ENCODE data around the gene DRC1. TPM values are rescaled to one million over a fixed set of nuclear protein-coding genes. Genes with fewer than 3 reads are reported as not detected.

Gene DRC1
- total and polyA plus RNA-seq, 2 of the 4 experiments (the other 2 are of a cell fraction), result 0.18 TPM; not detected in 1

GRCh38 chr2:26438526-26438925 lies 36.8 kb downstream of the DRC1 start:
- dilution Hi-C loops (cut with HindIII; ENCODE audit: low sequenced_read_pairs, unreplicated experiment), result no loop called here
- no peak for ATAC-seq (ENCODE audit: low read depth)

More at GRCh38 chr2:26438526-26438925, 36.8 kb downstream of the DRC1 start:
- no peak overlapping the region for H2BK20ac ChIP-seq (ENCODE audit: low read depth, low read length)
- no peak overlapping the region for H2BK15ac ChIP-seq (ENCODE audit: low read depth, low read length)
- no peak overlapping the region for H3K9ac ChIP-seq (ENCODE audit: low read depth, low read length)
- H3K4me3 ChIP-seq (ENCODE audit: insufficient read depth, low read depth, low read length), result no peak overlapping the region
- H3K23ac ChIP-seq (ENCODE audit: low read depth, low read length), result no peak overlapping the region
- TF ChIP-seq CTCF (conservative IDR thresholded peaks at IDR 0.05; ENCODE audit: low read depth, low read length) (no peak), MAFK (IDR thresholded peaks at IDR 0.05; ENCODE audit: low read depth, low read length) (no peak), POLR2A (IDR thresholded peaks at IDR 0.05; ENCODE audit: low read depth, low read length) (no peak), ELK1 (IDR thresholded peaks at IDR 0.05; ENCODE audit: borderline replicate concordance, low read depth, low read length) (no peak), RCOR1 (IDR thresholded peaks at IDR 0.05; ENCODE audit: insufficient replicate concordance, low read length) (no peak), NFE2L2 (IDR thresholded peaks at IDR 0.05; ENCODE audit: low read depth, low read length) (no peak), CHD1 (IDR thresholded peaks at IDR 0.05; ENCODE audit: low read depth, low read length) (no peak), SMC3 (IDR thresholded peaks at IDR 0.05; ENCODE audit: low read depth, low read length) (no peak), BHLHE40 (IDR thresholded peaks at IDR 0.05; ENCODE audit: low read depth, low read length) (no peak), MXI1 (IDR thresholded peaks at IDR 0.05; ENCODE audit: borderline replicate concordance, low read depth, low read length) (no peak), RAD21 (IDR thresholded peaks at IDR 0.05; ENCODE audit: low read length) (no peak), RFX5 (IDR thresholded peaks at IDR 0.05; ENCODE audit: low read depth, low read length) (no peak), CEBPB (IDR thresholded peaks at IDR 0.05; ENCODE audit: low read depth, low read length) (no peak), MAZ (IDR thresholded peaks at IDR 0.05; ENCODE audit: borderline replicate concordance, low read depth, low read length) (no peak), FOS (IDR thresholded peaks at IDR 0.05; ENCODE audit: low read depth, low read length) (no peak)
- TF ChIP-seq, protein P1, sequence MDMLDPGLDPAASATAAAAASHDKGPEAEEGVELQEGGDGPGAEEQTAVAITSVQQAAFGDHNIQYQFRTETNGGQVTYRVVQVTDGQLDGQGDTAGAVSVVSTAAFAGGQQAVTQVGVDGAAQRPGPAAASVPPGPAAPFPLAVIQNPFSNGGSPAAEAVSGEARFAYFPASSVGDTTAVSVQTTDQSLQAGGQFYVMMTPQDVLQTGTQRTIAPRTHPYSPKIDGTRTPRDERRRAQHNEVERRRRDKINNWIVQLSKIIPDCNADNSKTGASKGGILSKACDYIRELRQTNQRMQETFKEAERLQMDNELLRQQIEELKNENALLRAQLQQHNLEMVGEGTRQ (IDR thresholded peaks at IDR 0.05; ENCODE audit: low read depth, low read length), result no peak
- H4K20me1 ChIP-seq (ENCODE audit: insufficient read depth, low read length), result no peaks in the 10 kb centered on the region
- intact Hi-C loops (cut with micrococcal nuclease) (no loop called here), in situ Hi-C loops (cut with MboI; ENCODE audit: low sequenced_read_pairs) (no loop called here)
- no TSS peak for BruUV-seq (replicated peaks)
- no peak overlapping the region for H3K4ac ChIP-seq (ENCODE audit: low read depth, low read length)
- no peak overlapping the region for H2AK9ac ChIP-seq (replicated peaks; ENCODE audit: low read depth, low read length, poor library complexity)
- H3K56ac ChIP-seq (ENCODE audit: extremely low read depth, insufficient read depth, low read length), result no peak overlapping the region
- no peaks in the 10 kb centered on the region for H3K36me3 ChIP-seq (ENCODE audit: control insufficient read depth, insufficient read depth, low read length)
- no peak overlapping the region for H3K27ac ChIP-seq (ENCODE audit: insufficient read depth, low read length)
- no peaks in the 10 kb centered on the region for H3K9me1 ChIP-seq (ENCODE audit: insufficient read depth, low read length)
- H3K4me2 ChIP-seq (ENCODE audit: low read depth, low read length), result no peak overlapping the region
- no peak overlapping the region for H2AFZ ChIP-seq (replicated peaks; ENCODE audit: low read length, poor library complexity)
- H3K79me1 ChIP-seq (ENCODE audit: low read depth in 1 of 2, low read length in 2 of 2), result no peaks in the 10 kb centered on the region
- H3K18ac ChIP-seq (ENCODE audit: low read depth, low read length), result no peak overlapping the region
- H4K5ac ChIP-seq (ENCODE audit: low read depth, low read length), result no peak overlapping the region
- H4K91ac ChIP-seq (ENCODE audit: insufficient read depth, low read depth, low read length), result no peak overlapping the region
- peak; percentile 13 for DNase-seq
- no peak overlapping the region for H2AK5ac ChIP-seq (ENCODE audit: low read depth, low read length)
- H2BK5ac ChIP-seq (ENCODE audit: low read depth, low read length, poor library complexity, severe bottlenecking), result no peak overlapping the region
- no peak overlapping the region for H3K14ac ChIP-seq (replicated peaks; ENCODE audit: low read depth, low read length)
- POLR2A ChIA-PET (ENCODE audit: unreplicated experiment), result no interaction called here
- no peaks in the 10 kb centered on the region for H3K9me3 ChIP-seq (ENCODE audit: control insufficient read depth, insufficient read depth, low read length)
- H3K27me3 ChIP-seq (ENCODE audit: control insufficient read depth, insufficient read depth, low read length), result peaks cover 32% of the 10 kb centered on the region
- CTCF ChIA-PET, result no interaction called here
- no peaks in the 10 kb centered on the region for H3K4me1 ChIP-seq (ENCODE audit: control insufficient read depth, insufficient read depth, low read length)
- H4K8ac ChIP-seq (ENCODE audit: low read depth in 2 of 2, low read length in 2 of 2), result no peak overlapping the region
- 59% methylated on average over 3 of the region's 8 CpGs; no CpG with 5 or more reads in 1 of the 2 experiments for WGBS, 2 experiments (ENCODE audit: extremely low coverage in 2 of 2, insufficient read length in 1 of 2)
- no peak overlapping the region for H2BK120ac ChIP-seq (ENCODE audit: low read depth, low read length)
